K562 (cell line): ENCODE results near the gene PEX5L. TPM values are rescaled to one million over a fixed set of nuclear protein-coding genes. Genes with fewer than 3 reads are reported as not detected.

Experiments
- CBX8 ChIP-seq: fragments of 200-600 bp; sonication (generic); IDR thresholded peaks from 2 replicates; pipeline ENCODE4 v1.6.1; 2012; ENCODE audit warnings: borderline replicate concordance, mixed run types, low read depth, mild to moderate bottlenecking, moderate library complexity, mixed read lengths, low read length, control low read depth, inconsistent platforms; ENCODE audit not compliant: poor library complexity, severe bottlenecking; ENCODE audit errors: extremely low read depth
- KDM2B ChIP-seq: fragments of 250-450 bp; sonication (Bioruptor Pico); IDR thresholded peaks from 2 replicates; pipeline ENCODE4 v1.8.0; 2021; ENCODE audit warnings: mild to moderate bottlenecking, moderate library complexity
- POLR3G ChIP-seq: IDR thresholded peaks from 2 replicates; pipeline ENCODE4 v1.6.1; 2011; ENCODE audit not compliant: insufficient read length, insufficient replicate concordance; ENCODE audit errors: extremely low read depth
- PYGO2 ChIP-seq: fragments of 450-650 bp; IDR thresholded peaks from 2 replicates; pipeline ENCODE4 v1.6.1; 2016; ENCODE audit warnings: mild to moderate bottlenecking, missing genetic modification characterization, moderate library complexity, missing compliant biosample characterization
- SMARCC2 ChIP-seq: fragments of 450-650 bp; IDR thresholded peaks from 2 replicates; pipeline ENCODE4 v1.6.1; 2017; ENCODE audit warnings: antibody characterized with exemption, moderate library complexity, mild to moderate bottlenecking, low read depth
- SPI1 ChIP-seq: IDR thresholded peaks from 2 replicates; pipeline ENCODE4 v1.6.1; 2011; ENCODE audit warnings: low read depth, low read length, control low read depth, borderline replicate concordance
- ZNF347 ChIP-seq: fragments of 450-650 bp; formaldehyde crosslinking; IDR thresholded peaks from 2 replicates; pipeline ENCODE4 v1.4.0; 2020; ENCODE audit warnings: low read depth, mild to moderate bottlenecking, moderate library complexity
- polyA plus RNA-seq, 8 experiments: library from polyadenylated mRNA; depleted of rRNA in 4 of 8; stranded (reverse) in 5 of 8; unstranded in 3 of 8; fragments of >200 nt; fragmentation: Nextera tagmentation in 2 of 8; fragmentation: Illumina TruSeq in 1 of 8; extraction: Ambion mirVana in 2 of 8; extraction: Trizol in 1 of 8; gene quantifications; 2 replicates each; pipeline versions ENCODE4 v1.2.1 to v1.2.3, GENCODE V29; 2011 to 2014; ENCODE audit warnings: inconsistent platforms in 1 of 8, missing spikeins in 1 of 8
- total RNA-seq, 7 experiments: library from RNA; depleted of rRNA in 6 of 7; stranded (reverse); fragments of >200 nt in 6 of 7; fragmentation: Illumina TruSeq in 2 of 7; extraction: Trizol in 2 of 7; gene quantifications; 2 replicates each; pipeline versions ENCODE4 v1.2.1 to v1.2.3, GENCODE V29; 2011 to 2021; ENCODE audit warnings: low replicate concordance in 1 of 7
- TF ChIP-seq, protein P1 (sequence below): sonication (generic); formaldehyde crosslinking; IDR thresholded peaks from 2 replicates; pipeline ENCODE4 v1.4.0; 2020; ENCODE audit warnings: mild to moderate bottlenecking, missing genetic modification reagents
- TF ChIP-seq, protein P2 (sequence below): sonication (generic); formaldehyde crosslinking; IDR thresholded peaks from 2 replicates; pipeline ENCODE4 v1.8.0; 2023; ENCODE audit warnings: missing genetic modification reagents, mild to moderate bottlenecking, borderline replicate concordance

The PEX5L gene
- total and polyA plus RNA-seq, 9 of the 15 experiments (the other 6 are each of a cell fraction or from before 2014, with no cell fraction given) = not detected

DNA sequence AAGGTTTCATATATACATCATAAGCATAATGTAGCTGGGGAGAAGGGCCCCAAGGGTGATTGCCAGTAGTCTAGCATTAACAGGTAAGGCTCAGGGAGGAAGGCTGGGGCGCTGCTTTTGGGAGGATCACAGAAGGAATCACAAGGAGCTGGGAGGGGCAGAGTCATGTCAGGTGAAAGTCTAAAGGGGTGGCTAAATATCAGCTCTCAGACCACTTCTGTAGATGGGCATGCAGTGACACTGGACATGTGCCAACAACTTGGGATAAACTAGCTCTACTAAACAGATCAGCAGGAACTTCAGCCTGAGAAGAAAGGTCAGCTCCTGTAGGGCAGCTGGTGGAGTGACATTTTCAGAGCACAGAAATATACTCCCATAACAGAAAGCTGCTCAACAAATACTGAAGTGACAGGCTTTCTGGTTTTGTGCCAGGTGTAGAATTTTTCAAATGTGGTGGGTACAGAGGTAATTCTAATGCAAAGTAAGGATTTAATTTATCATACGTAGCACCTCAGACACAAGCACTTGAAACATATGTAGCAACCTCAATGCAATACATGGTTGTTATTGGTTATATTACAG is 79.4 kb downstream of the PEX5L start (continued):
- TF ChIP-seq, protein P1, sequence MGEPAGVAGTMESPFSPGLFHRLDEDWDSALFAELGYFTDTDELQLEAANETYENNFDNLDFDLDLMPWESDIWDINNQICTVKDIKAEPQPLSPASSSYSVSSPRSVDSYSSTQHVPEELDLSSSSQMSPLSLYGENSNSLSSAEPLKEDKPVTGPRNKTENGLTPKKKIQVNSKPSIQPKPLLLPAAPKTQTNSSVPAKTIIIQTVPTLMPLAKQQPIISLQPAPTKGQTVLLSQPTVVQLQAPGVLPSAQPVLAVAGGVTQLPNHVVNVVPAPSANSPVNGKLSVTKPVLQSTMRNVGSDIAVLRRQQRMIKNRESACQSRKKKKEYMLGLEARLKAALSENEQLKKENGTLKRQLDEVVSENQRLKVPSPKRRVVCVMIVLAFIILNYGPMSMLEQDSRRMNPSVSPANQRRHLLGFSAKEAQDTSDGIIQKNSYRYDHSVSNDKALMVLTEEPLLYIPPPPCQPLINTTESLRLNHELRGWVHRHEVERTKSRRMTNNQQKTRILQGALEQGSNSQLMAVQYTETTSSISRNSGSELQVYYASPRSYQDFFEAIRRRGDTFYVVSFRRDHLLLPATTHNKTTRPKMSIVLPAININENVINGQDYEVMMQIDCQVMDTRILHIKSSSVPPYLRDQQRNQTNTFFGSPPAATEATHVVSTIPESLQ (CRISPR knock-in tag) = no peak
- TF ChIP-seq PYGO2 (no peak), CBX8 (no peak), SPI1 (no peak), SMARCC2 (no peak), ZNF347 (CRISPR knock-in tag) (no peak), POLR3G (no peak), KDM2B (CRISPR knock-in tag) (no peak)
- TF ChIP-seq, protein P2, sequence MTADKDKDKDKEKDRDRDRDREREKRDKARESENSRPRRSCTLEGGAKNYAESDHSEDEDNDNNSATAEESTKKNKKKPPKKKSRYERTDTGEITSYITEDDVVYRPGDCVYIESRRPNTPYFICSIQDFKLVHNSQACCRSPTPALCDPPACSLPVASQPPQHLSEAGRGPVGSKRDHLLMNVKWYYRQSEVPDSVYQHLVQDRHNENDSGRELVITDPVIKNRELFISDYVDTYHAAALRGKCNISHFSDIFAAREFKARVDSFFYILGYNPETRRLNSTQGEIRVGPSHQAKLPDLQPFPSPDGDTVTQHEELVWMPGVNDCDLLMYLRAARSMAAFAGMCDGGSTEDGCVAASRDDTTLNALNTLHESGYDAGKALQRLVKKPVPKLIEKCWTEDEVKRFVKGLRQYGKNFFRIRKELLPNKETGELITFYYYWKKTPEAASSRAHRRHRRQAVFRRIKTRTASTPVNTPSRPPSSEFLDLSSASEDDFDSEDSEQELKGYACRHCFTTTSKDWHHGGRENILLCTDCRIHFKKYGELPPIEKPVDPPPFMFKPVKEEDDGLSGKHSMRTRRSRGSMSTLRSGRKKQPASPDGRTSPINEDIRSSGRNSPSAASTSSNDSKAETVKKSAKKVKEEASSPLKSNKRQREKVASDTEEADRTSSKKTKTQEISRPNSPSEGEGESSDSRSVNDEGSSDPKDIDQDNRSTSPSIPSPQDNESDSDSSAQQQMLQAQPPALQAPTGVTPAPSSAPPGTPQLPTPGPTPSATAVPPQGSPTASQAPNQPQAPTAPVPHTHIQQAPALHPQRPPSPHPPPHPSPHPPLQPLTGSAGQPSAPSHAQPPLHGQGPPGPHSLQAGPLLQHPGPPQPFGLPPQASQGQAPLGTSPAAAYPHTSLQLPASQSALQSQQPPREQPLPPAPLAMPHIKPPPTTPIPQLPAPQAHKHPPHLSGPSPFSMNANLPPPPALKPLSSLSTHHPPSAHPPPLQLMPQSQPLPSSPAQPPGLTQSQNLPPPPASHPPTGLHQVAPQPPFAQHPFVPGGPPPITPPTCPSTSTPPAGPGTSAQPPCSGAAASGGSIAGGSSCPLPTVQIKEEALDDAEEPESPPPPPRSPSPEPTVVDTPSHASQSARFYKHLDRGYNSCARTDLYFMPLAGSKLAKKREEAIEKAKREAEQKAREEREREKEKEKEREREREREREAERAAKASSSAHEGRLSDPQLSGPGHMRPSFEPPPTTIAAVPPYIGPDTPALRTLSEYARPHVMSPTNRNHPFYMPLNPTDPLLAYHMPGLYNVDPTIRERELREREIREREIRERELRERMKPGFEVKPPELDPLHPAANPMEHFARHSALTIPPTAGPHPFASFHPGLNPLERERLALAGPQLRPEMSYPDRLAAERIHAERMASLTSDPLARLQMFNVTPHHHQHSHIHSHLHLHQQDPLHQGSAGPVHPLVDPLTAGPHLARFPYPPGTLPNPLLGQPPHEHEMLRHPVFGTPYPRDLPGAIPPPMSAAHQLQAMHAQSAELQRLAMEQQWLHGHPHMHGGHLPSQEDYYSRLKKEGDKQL (CRISPR knock-in tag) = no peak
